ENCODE measurements around the gene LEO1.

Gene LEO1

DNA sequence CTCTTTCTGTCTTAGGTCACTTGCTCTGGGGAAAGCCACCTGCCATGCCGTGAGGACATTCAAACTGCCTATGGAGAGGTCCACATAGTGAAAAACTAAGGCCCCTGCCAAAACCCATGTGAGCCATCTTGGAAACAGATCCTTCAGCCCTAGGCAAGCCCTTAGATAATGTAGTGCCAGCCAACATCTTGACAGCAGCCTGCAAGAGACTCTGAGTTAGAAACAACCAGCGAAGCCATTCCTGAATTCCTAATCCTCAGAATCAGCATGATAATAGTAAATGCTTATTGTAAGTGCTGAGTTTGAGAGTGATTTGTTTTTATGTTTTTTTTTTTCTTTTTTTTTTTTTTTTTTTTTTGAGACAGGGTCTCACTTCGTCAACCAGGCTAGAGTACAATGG, 40.6 kb downstream of the LEO1 start:
- no peak for DNase-seq (ENCODE audit: low spot score)

DNA sequence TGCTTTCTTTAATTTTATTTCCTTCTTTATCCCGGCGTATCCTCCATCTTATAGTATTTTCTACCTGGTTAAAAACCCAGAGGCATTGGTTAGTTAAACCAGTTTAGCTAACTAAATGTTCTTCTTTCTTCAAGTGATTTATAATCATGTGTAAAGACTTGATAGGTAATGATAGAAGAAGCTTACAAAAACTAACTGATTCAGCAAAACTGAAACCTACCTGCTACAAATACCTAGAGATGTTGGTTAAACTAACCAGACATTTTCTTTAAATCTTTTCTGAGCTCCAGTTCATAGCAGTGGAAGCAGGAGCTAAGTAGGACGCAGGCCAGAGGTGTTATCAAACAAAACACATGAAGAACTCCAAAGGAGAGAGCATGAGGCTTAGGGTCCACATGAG, 44.8 kb downstream of the LEO1 start:
- no peak for DNase-seq (ENCODE audit: low spot score)

DNA sequence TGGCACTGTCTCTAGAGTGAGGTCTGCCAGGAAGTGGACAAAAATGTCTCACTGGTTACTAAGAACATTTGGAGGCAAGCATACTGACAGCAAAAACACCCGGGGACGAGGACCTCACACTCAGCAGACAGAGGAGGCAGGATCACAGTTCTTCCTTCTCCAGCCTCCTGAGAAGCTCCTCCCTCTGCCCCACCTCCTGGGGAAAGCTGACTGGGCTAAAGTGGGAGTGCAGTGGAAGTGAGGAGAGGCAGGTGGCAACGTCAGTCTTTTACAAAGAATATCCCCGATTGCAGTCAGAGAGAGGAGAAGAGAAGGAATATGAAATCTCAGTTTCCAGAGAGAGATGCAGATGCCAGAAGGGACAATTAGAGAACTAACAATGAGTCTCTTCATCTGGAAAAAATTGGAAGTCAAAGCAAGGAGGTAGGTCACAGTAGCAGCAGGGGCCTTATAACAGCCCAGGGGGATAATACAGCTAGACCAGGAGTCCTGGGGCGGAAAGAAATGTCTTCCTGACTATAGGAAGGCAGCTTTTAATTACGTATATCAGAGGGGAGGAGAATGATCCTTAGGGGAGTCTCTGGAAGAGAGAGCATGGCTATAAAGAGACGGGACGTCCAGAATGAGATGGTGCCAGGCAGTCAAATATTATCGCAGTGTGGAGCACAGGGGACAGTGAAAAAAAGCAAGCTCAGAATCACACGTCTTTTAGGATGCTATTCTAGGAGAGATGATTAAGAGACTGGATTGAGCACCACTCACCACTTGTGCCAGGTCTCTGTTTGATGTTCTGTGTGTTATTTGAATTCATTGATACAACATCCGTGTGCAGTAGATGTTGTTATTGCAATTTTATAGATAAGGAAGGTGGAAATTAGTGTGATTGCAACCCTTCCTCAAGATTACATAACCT, 47.2 kb downstream of the LEO1 start:
- no peak for DNase-seq (ENCODE audit: low spot score)

DNA sequence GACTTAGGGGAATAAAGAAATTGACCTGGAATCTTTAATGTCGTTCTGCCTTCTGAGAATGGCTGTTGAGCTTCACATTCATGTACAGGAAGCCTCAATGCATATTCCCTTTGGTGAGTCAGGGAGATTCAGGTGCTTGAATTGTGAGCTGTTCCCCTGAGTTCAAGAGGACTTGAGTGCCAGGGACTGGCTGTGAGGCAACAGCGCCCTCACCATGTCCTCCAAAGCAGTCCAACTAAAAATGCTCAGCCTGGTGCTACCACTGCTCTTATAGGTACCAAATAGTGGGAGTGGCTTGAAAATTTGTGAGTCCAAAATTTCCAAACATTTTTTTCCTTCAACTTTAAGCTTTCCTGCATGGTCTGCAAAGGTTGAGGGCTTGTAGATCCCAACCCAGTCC, 54.1 kb downstream of the LEO1 start:
- DNase-seq (ENCODE audit: low spot score): no peak

DNA sequence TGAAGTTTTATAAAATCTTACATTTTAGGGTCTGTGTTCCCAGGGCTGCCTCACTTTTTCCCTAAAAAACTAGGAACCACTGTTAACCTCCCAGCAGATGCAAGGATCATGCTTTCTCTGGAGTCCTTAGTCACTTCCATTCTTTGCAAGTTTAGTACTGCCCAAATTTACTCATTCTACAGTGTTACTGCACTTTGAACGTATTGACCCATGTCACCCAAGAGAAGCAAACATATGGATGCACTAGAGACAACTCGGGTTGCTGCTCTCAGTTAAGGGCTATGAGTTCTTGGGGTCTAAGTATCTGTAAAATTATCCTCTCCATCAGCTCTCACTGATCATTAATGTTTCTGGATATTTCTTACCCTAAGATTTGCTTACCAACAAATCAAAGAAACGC, 59.0 kb downstream of the LEO1 start:
- no peak for DNase-seq (ENCODE audit: low spot score)

DNA sequence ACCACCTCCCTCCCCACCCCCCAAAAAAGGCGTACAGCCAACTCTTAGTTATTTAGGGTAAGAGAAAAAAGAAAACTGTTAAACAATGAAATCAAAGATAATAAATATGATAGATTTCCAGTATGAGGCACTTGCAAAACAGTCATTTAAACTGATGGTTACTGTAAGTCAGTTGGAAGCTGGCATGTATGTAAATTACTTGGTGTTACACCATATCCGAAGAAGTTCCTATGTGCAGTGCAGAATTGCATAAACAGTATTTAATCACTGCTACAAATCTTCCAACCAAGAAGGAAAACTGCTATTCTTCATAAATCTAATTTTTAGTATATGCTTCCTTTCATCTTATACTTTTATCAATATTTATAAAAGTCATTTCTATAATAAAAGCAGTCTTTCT, 62.0 kb downstream of the LEO1 start:
- no peak for DNase-seq (ENCODE audit: low spot score)

DNA sequence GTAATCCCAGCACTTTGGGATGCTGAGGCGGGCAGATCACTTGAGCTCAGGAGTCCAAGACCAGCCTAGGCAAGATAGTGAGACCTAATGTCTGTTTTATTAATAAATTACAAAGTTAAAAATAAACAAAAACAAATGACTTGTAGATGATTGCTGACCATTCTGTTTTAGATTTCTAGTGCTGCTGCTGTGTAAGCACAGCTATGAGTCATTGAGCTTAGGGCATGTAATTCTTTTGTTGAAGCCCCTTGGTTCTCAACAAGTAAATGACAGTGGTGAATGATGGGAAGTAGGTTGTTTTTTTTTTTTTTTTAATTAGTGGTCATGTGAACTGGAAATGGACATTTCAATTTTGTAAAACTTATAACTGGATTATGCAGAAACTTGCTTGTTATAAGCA, 63.3 kb downstream of the LEO1 start:
- DNase-seq (ENCODE audit: low spot score): no peak

DNA sequence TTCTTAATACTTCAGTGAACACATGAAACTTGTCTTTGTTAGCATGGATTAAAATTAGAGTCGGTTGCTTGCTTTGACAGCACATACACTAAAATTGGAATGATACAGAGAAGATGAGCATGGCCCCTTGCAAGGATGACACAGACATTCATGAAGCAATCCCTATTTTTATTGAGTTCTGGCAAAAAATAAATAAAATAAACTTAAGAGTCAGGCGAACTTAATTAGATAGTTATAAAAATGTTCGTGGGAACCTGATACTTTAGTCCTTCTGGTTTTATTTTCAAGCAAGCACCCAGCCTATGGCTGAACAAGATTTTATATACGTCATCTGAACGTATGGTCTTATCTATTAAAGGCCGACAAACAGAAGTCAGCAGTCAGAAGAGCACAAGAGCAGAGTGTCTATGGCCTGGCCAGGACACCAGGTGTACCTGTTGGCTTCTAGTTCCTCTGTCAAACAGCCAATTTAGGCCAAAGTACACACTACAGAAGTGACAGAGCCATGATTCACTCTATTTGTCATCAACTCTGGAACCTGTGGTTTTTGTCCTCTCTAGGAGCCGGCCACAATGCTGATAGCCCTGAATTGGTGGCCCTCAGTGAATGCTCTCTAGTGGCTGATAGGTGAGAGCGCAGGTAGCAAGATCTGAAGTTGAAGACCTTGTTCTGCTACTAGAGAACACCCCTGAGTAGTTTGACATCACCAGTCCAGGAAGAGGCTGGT, 64.3 kb downstream of the LEO1 start:
- no peak for DNase-seq (ENCODE audit: low spot score)

DNA sequence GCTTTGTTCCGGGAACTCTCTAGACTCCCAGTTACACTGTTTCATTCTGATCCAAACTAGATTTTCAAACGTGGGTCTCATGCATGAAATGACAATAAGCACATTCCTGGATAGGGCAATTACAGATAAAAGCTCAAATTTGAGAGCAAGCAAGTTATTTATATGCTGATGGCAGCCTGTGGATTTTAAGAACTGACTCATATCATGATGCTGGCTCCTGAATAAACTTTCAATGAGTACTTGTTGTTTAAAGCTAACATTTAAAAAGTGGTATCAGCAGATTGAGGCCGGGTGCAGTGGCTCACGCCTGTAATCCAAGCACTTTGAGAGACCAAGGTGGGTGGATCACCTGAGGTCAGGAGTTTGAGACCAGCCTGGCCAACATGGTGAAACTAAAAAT, 66.6 kb downstream of the LEO1 start:
- DNase-seq (ENCODE audit: low spot score): no peak

DNA sequence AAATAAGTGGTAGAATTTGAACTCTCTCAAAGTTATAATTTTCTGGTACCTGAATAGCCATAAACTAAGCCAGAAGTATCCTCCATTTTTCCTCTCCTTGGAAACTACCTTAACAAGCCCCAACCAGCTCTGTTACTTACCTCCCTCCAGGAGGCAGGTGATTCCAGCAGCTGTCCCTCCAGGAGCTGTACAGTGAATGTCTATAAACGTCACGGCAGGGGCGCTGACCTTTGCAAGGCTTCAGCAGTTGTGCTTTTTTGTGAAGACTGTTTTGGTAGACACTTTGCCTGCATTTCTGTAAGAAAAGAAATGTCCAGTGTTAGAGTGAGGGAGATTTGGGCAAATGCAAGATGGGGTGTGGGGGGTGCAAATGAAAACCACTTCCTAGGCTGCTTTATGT, 67.2 kb downstream of the LEO1 start:
- no peak for DNase-seq (ENCODE audit: low spot score)

DNA sequence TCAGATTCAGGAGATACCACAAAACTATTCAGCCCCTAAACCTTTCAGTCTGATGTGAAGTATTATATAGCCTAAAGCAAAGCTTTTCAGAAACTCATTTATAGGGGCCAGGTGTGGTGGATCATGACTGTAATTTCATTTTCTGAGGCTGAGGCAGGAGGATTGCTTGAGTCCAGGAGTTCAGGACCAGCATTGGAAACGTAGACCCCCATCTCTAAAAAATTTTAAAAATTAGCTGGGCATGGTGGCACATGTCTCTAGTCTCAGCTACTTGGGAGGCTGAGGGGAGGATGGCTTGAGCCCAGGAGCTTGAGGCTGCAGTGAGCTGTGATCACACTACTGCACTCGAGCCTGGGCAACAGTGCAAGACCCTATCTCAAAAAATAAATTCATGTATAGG, 82.1 kb downstream of the LEO1 start:
- DNase-seq (ENCODE audit: low spot score): no peak

DNA sequence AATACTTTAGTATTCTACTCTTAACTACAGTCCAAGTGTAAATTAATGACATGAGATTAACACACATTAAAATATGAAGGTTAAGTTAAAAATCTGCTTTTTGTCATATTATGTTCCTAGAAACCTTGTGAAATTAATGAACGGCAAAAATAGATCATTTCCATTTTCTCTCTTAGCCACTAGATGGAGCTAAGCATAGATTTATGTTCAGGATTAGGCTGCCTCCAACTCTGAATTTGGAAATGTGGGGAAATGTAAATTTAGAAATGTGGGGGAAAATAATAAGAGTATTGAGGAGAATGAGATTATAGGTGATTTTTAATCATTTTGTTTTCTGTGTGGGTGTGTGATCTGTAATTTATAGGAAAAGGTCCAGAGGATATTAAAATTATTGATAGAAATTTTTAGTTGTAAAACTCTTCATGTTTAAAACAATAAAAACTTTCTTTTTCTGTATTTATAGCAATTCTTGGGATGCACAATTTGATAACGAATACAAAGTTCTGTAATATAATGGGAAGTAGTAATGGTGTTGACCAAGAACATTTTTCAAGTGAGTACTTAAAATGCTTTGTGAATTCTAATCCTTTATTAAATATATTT, 82.9 kb downstream of the LEO1 start:
- DNase-seq (ENCODE audit: low spot score): peak; percentile 67
